ENCODE data around the gene PARG.

DNA sequence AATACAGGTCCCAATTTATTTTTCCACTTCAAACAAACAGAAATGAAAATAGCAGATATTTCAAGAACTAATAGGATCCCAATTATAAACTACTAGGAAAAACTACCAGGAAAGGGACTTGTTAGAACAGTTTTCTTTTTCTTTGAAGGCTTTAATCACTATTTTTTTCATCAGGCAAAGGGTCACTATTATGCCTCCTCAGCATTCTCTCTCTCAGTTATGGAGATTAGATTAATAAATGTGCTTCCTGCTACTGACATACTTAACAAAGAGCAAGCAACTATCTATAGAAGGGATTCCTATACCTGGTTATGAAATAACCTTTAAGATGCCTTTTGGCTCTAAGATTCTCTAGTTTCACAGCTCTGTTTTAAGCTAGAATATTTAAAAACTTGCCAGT, 108.7 kb downstream of the PARG start:
- TF ChIP-seq POLR2A (IDR thresholded peaks at IDR 0.05; ENCODE audit: low read depth, low read length) (no peak), TAF1 (IDR thresholded peaks at IDR 0.05; ENCODE audit: low read depth, low read length) (no peak), POLR2AphosphoS5 (IDR thresholded peaks at IDR 0.05; ENCODE audit: low read depth, low read length) (no peak)
